Stimulated activated CD8-positive, alpha-beta memory T cell treated with anti-CD3 and anti-CD28 coated beads, Interleukin-4, amount 100 ng/mL, for 1 hour (primary cell): ENCODE measurements around the gene WT1.

ENCODE experiments used
- DNase-seq, 2 donors: peaks; one replicate each; pipeline ENCODE4 v3.0.0-alpha.2; 2020; ENCODE audit warnings: low read depth in 2 of 2, low spot score in 1 of 2

Gene WT1

DNA sequence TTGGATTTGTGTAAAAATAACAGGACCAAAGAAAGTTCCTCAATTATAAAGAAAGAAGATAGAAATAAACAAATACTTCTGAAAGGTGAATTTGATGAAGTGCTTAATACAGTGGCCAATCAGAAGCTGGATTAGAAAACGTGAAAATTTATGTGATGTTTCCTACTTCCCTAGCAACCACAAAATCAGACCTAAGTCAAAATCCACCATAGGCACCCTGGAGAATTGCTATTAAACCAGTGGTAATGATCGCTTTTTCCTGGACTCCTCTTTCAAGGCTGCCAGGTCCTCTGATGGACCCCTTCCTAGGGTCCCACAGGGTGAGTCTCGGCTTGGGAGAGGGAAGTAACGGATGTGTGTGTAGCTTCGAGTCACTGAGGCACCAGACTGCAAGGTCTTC lies 9.6 kb downstream of the WT1 start:
- DNase-seq, result no peak

DNA sequence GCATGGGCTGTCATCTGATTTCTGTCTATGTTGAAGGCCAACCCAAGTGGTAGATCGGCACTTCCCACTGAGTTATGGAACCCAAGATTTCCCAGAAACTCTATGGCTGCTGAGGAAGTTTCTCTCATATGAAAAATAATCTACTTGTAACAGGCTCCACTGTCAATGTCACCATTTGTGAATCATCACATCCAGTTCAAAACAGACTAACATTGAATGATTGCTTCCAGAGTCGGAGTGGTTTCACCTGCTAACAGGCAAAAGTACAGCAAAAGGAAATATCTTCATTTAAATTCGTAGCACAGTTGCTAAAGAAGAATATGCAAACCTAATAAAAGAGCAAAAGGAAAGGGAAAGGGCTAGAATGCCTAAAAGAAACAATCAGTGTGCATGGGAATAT lies 12.8 kb downstream of the WT1 start:
- no peak for DNase-seq

DNA sequence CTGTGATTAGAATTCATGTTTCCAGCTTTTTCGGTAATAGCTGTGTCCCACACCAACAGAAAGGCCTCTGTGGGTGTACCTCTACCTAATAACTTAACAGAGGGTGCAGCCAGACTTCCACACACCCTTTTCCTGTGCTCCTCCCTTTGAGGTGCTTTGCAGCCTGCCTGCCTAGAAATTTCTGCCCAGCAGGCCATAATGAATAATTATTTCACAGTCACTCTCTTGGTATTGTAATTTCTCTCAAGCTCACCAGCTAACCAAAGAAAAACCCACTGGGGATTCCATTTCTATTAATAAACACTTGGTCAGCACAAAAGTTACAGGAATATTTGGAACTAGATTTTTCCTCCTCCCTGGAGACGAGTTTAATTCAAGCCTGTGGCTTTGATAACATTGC lies 13.3 kb downstream of the WT1 start:
- DNase-seq, result no peak

DNA sequence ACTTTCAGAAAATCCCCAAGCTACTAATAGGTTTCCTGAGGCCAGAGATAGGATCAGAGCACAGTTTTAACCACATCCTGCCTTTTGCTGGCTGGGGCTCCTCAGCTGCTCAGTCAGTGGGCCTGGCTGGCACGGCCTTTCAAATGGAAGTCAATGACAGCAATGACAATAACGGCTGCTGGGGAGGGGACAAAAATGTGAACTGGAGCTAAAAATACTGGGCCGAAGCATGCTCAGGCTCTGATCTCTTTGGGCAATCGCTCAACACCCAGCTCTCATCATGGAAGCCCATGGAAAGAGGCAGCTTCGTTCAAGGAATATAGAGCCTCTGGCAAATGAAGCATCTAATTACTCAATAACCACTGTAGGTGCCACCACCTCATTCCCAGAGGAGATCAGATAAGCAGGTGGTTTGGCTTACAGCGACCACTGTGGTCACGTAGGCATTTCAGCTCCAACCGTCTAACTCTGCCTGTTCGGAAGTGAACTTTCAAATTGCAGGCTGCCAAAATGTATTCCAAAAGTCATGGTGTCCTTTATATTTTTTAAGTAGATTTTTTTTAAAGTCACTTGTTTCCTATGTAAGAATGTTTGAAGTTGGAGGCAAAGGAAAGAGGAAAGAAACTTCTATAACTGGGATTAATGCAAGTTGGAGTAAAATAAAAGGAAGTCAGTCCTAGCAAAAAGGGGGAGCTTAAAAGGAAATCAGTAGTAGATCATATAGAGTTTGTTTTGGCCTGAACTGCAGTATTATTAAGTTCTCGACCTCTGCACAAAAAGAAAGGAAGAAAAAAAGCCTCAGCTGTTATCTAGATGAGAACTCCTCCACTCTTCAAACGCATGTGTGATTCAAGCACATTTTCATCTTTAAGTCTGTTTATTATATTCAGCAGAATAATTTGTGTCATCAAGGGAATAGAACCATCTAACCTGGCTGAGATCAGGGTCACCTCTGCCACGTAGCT lies 14.1 kb downstream of the WT1 start:
- no peak for DNase-seq

DNA sequence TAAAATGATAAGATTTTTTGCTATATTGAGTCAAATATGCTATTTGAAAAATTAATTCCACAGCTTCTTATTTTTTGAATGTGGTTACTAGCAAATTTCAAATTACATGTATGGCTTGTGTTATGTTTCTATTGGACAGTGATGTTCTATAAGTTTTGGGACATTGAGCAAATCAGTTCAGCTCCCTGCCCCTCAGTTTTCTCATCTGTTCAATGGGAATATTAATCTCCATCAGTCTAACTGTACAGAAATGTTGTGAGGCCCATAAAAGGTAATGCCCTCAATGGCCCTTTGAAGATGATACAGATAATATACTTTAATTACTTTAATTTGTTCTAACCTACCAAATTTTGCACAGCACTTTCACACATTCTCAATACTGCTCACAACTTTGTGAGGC lies 15.2 kb downstream of the WT1 start:
- DNase-seq, result no peak

DNA sequence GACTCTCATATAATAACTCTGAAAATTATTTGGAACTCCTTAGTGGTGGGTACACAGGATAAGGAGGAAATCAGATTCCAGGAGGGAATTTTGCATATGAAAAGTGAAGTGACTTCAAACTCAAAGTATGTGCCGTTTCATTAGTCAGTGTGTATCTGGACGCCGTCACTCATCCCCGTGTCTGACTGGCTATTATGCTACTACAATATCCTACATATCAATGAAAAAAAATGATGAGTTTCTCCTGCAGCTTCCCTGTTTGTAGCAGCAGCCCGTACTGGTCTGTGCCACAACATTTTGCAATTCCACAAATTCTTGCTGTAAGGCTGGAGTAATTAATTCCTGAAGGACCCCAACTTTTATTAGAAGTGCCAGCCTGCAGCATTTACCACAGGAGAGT lies 16.5 kb downstream of the WT1 start:
- no peak for DNase-seq

DNA sequence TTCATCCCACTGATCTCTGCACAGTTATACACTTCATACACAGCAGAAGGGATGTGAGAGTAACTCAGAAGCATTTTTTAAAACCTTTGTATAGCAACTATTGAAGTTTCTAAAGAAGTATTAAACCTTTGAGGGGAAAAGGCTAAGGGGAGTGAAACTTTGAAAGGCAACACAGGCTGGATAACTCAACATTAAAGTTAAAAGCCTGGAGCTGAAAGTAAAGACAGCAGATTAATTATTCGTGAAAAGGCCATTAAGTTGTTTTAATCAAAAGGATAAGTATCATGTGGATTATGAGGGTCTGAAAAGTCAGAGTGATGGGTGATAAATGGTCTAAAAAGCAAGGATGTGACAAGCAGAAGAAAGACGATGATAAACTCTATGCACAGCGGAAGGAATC lies 17.5 kb downstream of the WT1 start:
- no peak for DNase-seq

DNA sequence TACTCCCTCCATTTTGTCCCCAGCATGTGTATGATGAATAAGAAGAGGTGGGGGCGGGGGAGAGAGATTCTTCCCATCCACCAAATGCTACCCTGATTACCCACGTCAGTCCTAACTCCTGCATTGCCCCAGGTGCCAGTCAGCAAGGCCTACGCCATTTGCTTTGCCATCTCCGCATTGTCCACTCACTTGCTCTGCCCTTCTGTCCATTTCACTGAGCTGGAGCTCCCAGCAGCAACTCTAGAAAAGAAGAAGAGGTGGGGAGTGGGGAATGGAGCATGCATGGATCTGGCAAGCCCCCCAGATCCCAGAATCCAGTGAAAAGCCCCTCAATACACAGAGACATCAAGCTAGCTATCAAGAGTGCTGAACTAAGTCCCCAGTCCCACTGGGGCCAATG lies 19.0 kb downstream of the WT1 start:
- no peak for DNase-seq

DNA sequence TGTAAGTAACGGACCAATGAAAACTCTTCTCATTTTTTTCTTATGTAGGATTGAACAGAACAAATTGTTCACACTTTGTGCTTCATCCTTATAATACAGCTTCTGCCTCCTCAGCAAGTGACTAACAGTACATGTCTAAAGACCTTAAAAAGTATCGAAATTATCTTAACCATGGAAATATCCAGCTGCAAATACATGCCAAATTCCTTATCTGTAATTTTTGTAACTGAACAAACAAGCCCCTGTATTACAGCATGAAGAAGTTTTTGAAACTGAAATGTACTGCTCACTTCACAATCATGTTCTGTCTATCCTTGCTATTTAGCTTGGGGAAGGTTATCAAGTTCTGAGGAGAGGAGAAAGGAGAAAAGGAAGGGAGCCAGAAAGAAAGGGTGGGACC lies 20.4 kb downstream of the WT1 start:
- no peak for DNase-seq

DNA sequence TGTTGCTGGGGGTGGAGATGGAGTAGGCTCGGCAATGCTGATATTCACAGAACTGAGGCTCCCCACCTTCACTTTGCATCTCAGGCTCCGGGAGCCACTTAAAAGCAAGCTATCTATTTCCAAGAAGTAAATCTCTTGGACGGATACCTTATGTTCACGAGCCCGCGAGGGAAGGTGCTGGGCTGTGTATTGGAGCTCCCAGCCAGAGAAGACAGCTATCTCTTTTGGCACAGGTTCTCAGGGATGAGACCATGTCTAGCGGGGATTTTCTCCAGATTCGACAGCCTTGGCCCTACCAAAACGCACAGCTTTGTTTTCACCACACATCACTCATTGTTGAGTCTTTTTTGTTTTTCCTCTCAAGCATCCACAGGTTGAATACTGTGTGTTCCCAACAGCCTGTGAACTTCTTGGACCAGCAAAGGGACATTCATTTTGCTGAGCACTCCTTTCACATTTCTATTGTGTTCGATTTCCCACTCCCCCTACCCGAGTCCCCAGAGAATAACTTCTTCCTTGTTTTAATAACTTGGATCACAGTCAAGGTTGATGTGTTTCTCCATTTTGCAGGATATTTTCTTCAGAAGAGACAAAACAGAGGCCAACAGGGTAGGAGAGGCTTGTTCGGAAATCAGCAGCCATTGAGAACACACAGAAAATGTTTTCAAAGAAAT lies 23.3 kb downstream of the WT1 start:
- no peak for DNase-seq

DNA sequence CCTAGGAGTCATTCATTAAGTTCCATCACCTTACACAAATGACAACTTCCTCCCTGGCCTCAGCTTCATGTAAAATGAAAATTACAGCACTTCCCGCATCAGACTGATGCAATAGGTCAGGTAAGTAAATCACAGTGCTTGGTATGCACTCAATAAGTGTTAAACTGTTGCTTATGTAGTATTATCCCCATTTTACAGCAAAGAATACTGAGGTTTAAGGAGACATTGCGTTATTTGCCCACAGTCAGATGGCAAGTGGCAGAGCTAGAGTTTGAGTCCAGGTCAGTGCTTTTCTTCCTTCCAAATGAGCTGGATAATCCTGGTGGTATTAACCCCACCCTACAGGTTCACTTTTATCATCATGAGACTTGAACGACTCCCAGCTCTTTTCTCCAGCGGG lies 29.7 kb downstream of the WT1 start:
- DNase-seq, result no peak

DNA sequence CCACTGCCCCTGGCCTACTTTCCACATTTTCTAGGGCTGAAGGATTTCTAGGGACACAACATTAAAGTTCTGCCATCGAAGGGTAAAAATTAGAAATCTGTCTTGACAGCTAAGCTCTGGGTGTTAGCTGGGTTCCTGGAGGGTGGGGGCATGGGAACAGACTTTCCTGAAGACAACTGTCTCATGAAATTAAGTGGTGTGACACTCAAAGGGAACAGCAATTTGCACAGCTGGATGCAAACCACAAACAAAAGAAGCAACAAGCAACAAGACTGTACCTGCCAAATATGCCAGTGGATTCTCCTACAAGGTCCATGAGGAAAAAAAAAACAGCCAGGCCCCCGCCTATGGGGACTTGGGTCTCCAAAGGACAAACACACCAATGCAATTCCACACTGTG lies 32.5 kb downstream of the WT1 start:
- DNase-seq, result no peak

DNA sequence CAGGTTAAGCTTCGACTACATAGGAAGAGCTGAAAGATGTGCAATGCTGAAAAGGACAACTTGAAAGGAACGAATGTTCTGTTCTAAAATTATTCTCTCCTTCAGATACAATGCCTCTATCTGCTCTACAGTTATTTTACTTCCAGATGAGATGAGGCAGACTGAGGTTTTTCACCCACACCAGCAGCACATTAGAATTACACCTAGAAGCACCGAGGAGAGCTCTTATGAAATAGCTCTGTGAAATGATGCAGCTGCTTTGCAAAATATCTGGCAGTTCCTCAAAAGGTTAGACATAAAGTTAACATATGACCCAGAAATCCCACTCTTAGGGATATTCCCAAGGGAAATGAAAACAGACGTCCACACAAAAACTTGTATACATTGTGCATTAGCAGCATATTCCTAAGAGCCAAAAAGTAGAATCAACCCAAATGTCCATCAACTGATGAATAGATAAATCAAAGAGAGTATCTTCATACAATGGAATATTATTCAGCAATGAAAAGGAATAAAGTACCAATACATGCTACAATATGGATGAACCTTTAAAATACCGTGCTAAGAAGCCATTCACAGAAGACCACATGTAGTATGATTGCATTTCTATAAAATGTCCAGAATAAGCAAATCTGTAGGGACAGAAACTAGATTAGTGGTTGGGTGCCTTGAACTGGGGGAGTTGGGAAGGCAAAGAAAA lies 34.5 kb downstream of the WT1 start:
- DNase-seq, result no peak

DNA sequence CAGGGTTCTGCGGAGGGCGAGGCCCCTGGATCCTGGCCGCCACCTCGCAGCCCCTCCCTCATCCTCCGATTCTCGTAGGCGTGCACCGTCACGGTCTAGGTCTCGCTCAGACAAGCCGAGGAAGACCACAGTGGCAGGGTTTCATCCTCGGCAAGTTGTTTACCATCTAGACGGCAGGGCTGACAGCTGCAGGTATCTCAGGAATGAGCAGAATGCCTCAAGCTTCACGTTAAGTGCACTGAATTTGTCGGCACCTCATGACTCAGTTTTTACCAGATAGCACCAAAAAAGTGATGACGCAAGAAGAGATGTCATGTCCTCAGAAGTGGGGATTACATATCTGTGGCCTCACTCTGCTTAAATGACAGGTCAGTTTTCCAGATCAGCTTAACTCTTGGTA lies 35.1 kb downstream of the WT1 start:
- DNase-seq, result no peak

DNA sequence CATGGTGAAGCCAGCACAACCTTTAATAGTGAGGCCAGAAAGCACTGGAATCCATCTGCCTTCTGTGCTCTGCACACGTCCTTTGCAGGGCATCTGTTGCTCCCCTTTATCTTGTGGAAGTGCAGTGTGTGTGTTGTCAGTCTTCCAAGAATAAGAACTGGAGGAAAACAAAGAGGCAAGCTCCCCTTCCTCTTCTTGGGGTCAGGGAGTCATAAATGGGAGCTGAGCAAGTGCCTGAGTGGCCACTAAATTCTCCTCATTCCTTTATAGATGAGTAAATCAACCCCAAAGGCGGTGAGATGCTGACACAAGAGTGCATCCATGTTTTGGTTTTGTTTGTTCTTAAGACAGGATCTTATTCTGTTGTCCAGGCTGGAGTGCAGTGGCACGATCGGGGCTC lies 38.3 kb downstream of the WT1 start:
- no peak for DNase-seq

DNA sequence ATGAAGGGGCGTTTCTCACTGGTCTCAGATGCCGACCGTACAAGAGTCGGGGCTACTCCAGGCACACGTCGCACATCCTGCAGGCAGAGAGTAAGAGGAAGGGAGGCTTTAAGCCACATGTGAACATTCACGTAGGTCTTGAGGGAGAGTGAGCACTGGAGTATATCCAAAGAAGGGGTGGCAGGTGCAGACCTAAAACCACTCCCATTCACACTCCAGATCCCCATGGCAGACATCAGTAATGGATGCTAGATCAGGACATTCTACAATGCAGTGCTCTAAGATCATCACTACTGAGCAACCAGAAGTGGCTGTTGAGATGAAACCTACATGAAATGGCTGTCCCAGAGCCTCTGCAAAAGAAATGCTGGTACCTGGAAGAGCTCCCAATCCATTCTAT lies 39.0 kb downstream of the WT1 start:
- DNase-seq, result no peak

DNA sequence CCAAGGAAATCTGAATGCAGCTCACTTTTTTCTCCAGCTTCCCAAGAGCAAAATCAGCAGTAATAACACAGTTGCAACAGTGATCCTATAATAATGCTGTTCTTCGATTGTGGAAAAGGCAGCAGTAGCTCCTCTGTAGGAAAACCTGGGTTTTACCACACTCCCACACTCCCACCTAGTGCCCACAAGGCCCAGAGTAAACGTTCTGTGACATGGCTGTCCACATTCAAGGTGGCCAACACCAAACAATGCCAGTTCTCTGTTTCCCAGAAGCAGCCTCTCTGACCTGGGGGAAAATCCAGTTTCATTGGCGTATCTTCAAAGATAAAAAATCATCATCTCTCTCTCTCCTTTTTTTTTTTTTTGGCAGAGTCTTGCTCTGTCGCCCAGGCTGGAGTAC lies 40.2 kb downstream of the WT1 start:
- no peak for DNase-seq

DNA sequence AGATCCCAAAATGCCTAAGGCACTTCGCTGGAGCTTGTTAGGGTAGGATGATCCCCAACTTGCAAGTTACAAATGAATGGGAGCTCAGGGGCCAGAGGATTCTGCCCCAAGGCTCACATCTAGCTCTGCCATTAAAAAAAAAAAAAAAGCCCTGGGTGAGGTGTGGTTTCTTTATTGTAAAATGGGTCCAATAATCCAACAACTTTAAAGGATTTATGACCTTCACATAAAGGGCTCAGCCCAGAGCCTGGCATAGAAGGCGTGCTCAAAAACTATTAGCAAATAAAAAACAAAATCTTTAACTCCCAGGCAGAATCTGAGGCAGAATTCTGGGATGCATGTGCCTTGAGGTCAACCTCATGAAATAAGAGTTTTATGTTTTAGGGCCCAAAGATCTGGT lies 42.5 kb downstream of the WT1 start:
- DNase-seq, result no peak

DNA sequence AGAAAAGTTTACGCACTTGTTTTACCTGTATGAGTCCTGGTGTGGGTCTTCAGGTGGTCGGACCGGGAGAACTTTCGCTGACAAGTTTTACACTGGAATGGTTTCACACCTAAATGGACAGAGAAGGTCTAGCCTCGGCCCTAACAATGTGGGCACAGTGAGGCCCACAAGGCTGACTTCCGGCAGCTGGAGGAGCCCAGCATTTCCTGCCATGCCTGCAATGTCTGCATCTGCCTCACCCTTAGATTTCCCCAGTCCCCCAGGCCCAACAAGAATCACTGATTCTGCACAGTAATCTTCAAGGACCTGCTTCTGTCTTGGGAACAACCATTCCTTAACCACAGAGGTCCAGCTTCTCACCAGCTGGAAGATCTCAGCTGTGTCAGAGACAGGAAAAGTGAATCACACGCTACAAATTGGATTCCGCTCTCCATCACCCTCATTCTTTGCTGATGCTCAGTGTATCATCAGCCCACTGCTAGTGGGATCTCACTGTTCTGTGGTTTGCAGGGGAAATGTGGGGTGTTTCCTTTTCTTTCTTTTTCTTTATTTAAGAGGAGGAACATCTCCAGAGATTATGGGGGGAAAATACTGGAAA lies 43.3 kb downstream of the WT1 start:
- no peak for DNase-seq

DNA sequence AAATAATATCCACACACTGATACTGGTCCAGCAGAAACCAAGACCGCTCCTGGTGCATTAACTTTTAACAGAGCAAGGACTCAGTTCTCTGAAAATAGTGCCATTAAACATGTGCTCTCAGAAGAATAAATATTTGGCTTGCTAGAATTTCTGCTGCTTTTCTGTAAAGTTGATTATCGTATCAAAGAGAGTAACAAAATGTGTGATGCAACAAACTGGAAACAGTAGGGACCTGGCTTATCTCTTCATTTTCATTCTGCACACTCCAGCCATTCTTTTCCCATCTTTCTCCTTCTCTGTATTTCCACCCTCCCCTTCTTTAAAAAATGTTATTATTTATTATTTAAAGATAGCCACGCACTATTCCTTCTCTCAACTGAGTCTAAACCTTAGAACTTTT lies 43.9 kb downstream of the WT1 start:
- no peak for DNase-seq

DNA sequence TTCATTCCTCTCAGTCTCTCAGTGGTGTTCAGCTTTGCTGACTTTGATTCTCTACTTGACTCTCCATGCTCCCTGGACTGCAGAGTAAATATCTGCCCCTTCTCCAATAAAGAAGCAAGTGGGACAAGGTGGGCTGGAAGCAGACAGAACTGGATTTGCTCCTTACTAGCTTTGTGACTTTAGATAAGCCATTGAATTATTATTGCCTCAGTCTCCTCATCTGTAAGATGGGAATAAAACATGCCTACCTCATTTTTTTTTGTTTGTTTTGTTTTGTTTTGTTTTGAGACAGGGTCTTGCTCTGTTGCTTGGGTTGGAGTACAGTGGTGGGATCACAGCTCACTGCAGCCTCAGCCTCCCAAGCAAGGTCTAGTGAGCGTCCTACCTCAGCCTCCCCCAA lies 44.6 kb downstream of the WT1 start:
- DNase-seq, result no peak
